GM12864 (cell line): ENCODE measurements around the gene AMBP.
A peak's percentile ranks its signal among the peaks of the same experiment; 100 is the strongest.

Experiments
- DNase-seq: peaks from one replicate; pipeline ENCODE4 v3.0.0-alpha.2; 2011; ENCODE audit warnings: low read depth
- H3K4me3 ChIP-seq: 2 replicates; pipeline ENCODE4 v1.5.1; 2011; ENCODE audit warnings: mild to moderate bottlenecking, low read depth, low read length, control low read depth
- TF ChIP-seq, protein P1 (sequence below): IDR thresholded peaks from 2 replicates; pipeline ENCODE4 v1.5.1; 2011; ENCODE audit warnings: low read depth, mild to moderate bottlenecking, moderate library complexity, low read length, control low read depth, inconsistent platforms; ENCODE audit errors: missing control alignments

Gene AMBP

DNA sequence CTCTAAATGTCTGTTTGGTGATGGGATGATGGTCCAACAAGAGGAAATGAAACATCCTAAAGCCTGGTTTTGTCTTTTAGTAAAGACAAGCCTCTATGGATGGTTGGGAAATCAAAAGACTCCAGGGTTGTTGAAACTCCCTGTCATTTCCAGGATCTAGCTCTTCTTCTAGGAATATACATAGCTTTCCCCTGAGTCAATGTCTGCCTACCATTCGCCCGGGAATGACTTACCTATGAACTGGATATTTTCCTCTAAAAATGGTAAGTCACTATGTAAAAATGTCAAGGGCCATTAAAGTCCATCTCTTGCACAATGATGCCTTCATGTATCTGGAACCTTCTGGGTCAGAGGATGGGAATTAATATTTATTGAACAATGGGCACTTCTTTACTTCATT, 32.1 kb upstream of the AMBP start:
- TF ChIP-seq, protein P1, sequence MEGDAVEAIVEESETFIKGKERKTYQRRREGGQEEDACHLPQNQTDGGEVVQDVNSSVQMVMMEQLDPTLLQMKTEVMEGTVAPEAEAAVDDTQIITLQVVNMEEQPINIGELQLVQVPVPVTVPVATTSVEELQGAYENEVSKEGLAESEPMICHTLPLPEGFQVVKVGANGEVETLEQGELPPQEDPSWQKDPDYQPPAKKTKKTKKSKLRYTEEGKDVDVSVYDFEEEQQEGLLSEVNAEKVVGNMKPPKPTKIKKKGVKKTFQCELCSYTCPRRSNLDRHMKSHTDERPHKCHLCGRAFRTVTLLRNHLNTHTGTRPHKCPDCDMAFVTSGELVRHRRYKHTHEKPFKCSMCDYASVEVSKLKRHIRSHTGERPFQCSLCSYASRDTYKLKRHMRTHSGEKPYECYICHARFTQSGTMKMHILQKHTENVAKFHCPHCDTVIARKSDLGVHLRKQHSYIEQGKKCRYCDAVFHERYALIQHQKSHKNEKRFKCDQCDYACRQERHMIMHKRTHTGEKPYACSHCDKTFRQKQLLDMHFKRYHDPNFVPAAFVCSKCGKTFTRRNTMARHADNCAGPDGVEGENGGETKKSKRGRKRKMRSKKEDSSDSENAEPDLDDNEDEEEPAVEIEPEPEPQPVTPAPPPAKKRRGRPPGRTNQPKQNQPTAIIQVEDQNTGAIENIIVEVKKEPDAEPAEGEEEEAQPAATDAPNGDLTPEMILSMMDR, result no peak
- DNase-seq, result no peak
- H3K4me3 ChIP-seq, result no peak overlapping the region

DNA sequence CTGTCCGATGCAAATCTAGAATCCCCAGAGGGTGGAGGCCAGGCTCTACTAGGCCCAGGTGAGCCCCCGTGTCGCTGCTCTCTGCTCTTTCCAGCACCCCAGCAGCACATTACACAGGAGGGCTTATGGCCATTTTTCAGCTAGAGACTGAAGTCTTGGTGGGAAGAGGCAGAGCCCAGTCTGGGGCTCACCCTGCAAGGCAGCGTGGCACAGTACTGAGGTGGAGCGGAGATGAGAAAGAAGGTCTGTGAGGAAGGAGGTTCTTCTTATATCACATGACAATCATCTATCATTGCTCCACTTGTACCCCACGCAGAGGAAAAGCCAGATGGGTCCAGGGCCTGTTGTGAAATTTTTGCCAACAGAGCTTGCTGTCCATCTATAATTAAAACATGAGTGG, 31.0 kb upstream of the AMBP start:
- TF ChIP-seq, protein P1, result no peak
- H3K4me3 ChIP-seq, result no peak overlapping the region
- DNase-seq, result no peak

DNA sequence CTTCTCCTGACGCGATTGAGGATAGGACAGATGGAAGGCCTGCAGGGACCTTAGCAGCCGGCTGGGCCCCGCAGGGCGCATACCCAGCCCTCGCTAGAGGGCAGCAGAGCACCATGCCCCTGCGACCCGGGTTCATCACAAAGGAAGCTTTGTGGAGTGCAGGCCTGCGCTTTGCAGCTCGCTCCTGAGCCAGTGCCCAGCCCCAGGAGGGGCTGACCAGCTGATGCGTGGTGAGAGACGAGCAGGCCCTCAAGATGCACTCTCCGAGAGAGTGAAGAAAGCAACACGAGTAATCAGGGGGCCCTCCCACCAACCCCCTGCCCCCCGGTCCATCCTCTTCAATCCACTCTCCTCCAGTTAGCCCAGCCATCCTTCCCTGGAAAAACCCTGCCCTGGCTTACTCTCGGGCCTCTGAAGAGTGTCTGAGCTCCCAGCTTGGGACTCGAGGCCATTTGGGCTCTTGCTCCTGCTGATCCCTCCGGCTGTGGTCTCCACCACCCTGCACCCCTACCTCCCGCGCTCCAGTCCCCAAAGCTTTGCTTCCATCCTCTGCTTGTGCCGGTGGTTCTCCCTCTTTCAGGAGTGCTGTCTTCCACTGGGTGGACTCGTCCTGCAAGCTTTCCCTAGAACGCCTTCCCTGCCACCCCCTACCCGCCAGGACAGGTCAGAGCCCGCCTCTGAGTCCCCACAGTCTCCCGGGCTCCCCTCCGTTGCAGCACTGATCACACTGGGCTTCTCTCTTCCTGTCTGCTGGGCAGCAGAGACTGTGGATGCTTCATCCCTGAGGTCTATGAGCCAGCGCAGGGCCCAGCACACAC, 30.1 kb upstream of the AMBP start:
- DNase-seq, result no peak
- no peak overlapping the region for H3K4me3 ChIP-seq
- TF ChIP-seq, protein P1, result peak; percentile 96

DNA sequence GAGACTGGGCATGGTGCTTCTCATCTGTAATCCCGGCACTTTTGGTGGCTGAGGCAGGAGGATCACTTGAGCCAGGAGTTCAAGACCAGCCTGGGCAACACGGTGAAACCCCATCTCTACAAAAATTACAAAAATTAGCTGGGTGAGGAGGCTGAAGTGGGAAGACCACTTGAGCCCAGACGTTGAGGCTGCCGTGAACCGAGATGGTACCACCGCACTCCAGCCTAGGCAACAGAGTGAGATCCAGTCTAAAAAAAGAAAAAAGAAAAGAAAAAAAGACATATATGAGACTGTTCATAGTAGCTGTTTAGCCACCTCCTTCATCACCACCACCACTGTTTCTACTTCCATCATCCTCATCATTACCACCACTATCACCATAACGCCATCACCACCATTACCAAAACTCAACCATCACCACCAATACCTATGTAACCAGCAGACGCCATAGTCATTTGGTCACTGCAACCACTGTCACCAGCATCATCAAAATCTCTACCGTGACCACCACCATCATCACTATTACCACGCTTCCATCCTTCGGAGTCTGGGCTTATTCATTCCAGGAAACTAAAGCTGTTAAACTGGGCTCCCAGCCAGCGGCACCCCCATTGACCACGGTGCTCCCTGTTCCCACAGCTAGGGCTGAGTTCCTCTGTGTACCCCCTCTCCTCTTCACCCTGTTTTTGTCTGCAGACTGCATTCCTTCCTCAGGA, 29.3 kb upstream of the AMBP start:
- TF ChIP-seq, protein P1, result no peak
- DNase-seq, result no peak

DNA sequence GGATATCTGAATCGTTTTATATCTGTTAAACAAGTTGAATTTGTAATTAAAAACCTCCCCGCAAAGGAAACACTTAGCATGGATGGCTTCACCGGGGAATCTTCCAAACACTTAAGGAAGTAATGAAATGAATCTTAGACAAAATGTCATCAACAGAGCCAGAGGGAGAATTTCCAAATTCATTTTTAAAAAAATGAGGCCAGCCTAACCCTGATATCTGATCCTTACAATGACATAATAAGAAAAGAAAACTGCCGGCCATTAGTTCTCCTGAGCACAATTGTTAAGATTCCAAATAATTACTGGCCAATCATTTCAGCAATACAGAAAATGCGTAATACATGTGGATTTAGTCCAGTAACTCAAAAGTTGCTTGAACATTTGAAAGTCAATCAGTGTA, 27.1 kb upstream of the AMBP start:
- no peak for DNase-seq
- TF ChIP-seq, protein P1, result no peak
- no peak overlapping the region for H3K4me3 ChIP-seq

More for the DNA sequence above, 29.3 kb upstream of the AMBP start:
- H3K4me3 ChIP-seq, result no peak overlapping the region

DNA sequence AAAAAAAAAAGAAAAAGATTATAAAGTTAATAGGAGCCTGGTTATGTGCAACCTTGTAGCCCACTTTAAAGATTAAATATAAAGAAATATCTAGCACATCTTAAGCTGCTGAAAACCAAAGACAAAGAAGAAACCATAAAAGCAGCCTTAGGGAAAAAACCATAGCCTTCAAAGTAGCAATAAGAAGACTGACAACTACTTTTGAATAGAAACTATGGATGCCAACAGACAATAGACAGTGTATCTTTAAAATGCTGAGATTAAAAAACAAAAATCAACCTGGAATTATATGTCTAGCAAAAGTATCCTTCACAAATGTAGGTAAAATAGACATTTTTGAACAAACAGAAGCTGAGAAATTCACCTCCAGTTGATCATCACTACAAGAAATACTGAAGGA, 24.4 kb upstream of the AMBP start:
- DNase-seq, result no peak
- H3K4me3 ChIP-seq, result no peak overlapping the region
- TF ChIP-seq, protein P1, result no peak
